Skin epidermis (tissue), 12 donors: ENCODE measurements around the gene OCA2.
A peak's percentile ranks its signal among the peaks of the same experiment; 100 is the strongest.
"Not testable (repeated sequence)": the region's sequence is repeated elsewhere in the genome, so short reads cannot be mapped to it uniquely, and the experiment has no call there.

ENCODE experiments used
- H3K27ac ChIP-seq, 21 experiments: fragments of 200-600 bp; sonication (generic) in 11 of 21; one replicate each; pipeline ENCODE4 v1.5.0; 2020; ENCODE audit warnings: mild to moderate bottlenecking in 3 of 21, inconsistent platforms in 2 of 21, moderate library complexity in 2 of 21
- H3K4me3 ChIP-seq, 7 experiments: fragments of 200-600 bp; sonication (generic) in 2 of 7; one replicate each; pipeline ENCODE4 v1.5.0; 2020; ENCODE audit warnings: inconsistent platforms in 2 of 7, mild to moderate bottlenecking in 2 of 7, moderate library complexity in 1 of 7

Gene OCA2

DNA sequence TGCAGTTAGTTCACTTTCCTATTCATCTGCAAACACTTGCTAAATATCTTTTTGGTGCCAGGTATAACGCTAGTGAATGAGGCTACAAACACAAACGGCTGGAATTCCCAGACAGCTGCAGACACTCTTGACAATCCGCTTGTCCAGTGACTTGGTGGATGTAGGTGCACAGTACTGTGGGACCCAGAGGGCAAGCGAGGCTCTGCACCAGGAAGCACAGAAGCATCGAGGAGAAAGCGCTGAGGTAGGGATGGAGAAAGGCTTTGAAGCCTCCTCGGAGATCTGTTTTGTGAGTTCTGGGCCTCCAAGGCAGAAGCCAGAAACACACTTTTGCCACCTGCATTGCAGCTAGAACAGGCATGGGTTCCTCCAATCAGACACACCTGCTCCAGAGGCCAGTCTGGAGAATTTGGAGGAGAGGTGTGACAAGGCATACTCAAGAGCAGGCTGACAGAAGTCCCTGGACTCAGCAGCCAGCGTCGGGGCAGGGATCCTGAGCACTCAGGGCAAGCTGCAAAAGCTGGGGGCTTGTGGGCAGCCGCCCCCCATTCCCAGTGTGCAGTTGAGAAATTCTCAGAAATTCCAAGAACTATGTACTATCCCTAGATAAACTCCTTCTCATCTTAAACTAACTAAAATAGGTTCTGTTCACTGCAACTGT, 232.5 kb downstream of the OCA2 start:
- Histone ChIP-seq H3K27ac (no peak overlapping the region), H3K4me3 (no peak overlapping the region)

DNA sequence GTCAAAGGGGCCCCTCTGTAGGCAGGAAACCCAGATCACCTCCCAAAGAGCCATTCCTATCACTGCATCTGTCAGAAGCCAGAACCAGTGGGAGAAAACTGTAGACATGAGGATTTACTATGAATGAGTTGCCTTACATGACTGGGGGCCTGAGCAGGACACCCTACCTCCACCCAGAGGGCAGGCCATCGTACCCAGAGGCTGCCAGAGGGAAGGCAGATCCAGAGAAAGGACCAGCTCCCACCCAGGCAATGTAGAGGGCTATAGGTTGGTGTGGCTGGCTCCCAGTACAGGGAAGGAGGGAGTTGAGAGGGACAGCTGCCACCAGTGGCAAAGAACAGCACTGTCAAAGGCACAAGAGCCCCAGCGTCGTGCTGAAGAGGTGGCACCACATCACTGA, 233.2 kb downstream of the OCA2 start:
- Histone ChIP-seq H3K4me3 (no peak overlapping the region), H3K27ac (no peak overlapping the region)

DNA sequence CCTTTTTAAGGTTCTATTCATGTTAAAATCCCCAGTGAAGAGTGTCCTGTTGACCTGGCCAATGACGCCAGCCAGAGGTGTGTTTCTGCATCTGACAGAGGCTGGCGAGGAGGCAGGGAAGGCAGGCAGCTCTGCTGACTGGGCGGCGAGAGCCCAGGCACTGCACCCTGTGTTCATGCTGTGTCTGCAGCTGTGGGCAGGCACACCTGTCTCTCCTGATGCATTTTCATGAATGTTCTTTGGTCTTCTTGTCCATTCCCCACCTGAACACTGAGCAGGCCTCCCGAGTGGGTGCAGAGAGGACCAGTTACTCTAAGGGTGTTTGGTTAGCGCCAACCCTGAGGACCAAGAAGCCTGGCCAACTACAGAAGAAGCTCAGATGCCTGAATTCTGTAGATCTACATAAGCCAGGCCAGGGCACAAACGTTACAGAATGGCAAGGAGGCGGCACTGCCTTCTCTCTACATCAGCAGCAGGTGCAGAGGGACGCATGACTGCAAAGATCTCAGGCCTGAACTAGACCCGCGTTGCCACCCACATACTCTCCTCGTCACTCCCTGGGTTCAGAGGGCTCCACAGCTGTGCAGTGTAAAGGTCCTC, 233.7 kb downstream of the OCA2 start:
- no peak overlapping the region for H3K27ac ChIP-seq
- H3K4me3 ChIP-seq: no peak overlapping the region

DNA sequence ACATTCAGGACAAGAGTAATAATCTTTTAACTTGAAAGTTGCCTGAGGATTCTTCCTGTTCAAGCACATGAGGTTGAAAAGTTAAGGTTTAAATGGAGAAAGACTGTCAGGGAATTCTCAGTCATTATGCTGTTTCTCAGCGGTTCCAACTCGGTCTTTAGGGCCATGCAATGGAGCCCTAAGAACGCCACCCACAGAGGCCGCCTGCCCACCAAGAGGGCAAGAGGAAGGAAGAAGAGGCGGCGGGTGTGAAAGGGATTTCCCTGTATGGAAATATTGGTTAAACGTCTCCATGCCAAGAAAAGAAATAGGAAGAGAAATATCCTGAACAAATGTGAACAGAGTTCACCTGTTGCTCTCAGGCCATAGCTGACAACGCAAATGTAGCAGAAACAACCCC, 234.4 kb downstream of the OCA2 start:
- Histone ChIP-seq H3K27ac (peak overlapping the region in 1 of 21 experiments; percentile 26), H3K4me3 (no peak overlapping the region)

DNA sequence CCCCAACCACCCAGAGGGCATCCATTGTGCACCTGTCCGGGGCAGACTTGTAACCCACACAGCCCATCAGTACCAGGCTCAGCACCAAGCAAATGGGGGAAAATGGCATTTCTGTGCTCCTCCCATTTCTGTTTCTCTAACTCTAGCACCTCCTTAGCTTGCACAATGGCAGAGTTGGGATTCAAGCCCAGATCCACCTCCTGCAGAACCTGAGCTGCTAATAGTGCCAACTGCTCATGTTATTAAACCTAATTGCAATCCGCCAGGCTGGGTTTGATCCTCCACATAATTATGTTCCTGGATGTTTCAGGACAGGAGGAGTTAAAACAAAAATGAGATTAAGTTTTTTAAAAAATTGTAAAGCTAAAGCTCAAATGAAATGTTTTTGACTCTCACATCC, 235.0 kb downstream of the OCA2 start:
- Histone ChIP-seq H3K27ac (peak overlapping the region in 1 of 21 experiments; percentile 26), H3K4me3 (no peak overlapping the region)

DNA sequence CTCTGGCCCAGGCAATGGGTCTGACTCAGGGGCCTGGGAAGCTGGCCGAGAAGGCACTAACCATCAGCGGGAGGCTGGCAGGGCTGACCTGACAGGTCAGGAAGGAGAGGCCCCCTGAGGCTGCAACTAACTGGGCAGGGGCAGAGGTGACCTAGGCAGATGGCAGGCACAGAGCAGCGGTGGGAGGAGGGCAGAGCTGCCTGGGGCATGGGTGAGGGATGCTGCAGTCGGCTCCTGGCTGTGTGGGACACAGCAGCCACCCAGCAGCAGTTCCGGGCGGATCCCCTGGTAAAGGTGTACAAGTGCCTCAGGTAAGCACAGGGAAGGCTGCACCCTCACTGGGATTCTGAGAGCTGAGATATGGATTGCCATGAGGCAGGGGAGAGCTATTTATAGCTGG, 236.1 kb downstream of the OCA2 start:
- H3K27ac ChIP-seq: no peak overlapping the region
- no peak overlapping the region for H3K4me3 ChIP-seq

DNA sequence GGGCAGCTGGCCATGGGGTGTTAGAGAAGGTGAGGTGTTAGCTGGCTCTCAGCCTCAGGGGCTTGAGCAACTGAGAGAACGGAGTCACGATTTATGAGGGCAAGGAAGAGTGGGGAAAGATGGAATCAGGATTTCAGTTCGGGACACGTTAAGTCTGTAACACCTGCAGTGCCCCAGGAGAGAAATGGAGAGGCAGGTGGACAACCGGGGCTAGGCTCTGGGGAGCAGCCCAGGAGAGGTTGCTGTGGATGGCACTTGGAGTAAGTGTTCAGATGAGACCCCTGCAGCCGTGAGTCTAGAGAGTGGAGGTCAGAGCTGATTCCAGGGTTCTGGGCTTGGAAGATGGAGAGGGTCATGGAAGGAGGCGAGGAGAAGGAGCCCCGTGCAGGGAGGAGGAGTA, 237.9 kb downstream of the OCA2 start:
- H3K27ac ChIP-seq: no peak overlapping the region
- H3K4me3 ChIP-seq: no peak overlapping the region

DNA sequence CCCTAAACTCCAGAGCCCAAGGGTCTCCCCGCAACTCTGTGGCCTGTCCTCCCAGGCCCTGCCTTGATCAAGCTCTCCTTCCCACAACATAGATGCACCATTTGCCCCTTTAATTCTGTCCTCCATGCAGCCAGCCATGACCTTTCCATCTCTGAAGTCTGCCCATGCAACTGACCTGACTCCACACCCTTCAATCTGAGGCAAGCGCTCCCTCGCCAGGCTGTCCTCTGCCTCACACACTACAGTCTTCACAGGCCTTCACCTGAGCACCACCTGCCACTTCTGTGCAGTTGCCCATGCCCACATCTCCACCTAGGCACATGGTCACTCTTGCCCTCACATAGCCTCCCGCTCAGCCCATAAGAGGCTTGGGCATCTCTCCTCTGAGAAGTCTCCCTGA, 244.0 kb downstream of the OCA2 start:
- Histone ChIP-seq H3K27ac (no peak overlapping the region), H3K4me3 (no peak overlapping the region)

DNA sequence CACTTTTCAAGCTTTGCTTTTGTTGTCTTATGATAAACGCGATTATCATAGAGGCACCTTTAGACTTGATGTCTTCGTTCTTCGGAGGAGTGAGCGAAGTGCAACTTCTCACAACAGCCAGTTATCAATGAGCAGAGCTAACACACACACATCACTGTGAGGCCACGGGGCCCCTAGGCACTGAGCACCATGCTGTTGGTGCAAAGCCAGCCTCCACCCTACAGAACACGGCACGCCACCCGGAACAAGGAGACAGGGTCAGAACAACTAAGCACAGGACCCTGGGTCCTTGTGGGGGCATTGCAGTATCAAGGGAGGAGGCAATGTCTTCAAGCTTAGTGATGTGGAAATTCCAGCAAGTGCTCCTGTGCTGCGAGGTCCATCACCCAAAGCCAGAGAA, 244.5 kb downstream of the OCA2 start:
- H3K27ac ChIP-seq: no peak overlapping the region

DNA sequence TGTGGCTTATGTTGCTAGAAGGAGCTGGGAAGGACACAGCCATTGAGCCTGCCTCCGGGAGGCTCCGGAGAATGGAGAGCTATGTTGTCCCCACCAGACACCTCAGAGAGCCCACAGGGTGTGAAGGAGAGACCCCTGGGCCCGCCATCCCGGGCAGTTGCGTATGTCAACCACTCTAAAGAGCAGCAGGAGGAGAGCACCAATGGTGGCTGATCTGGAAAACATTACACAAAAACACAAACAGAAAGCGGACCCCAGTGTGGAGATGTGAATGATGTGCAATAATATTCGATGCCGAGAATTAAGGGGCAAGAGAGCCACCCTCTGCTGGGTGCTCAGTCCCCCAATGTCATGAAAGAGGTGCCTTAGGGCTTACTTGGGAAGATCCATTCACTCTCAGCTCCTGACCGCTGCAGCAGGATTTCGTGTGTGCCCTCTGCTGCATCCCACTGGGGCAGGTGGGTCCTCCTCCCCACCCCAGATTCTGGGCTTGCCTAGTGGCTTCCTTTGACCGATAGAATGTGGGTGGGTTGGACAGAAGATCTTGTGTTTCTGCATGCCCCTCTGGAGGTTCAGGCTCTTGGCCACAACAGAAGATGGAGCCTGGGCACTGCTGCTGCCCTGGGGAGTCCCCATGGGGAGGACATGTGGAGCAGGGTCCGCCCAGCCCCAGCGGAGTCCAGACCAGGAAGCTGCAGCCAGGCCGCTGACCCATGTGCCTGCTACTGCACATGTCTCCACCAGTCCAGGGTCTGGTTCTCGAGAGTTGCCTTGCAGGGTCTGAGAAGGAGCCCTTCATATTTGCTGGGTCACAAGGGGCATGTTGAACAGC, 245.3 kb downstream of the OCA2 start:
- H3K27ac ChIP-seq: no peak overlapping the region
- no peak overlapping the region for H3K4me3 ChIP-seq

More for the DNA sequence above, 244.5 kb downstream of the OCA2 start:
- no peak overlapping the region for H3K4me3 ChIP-seq

DNA sequence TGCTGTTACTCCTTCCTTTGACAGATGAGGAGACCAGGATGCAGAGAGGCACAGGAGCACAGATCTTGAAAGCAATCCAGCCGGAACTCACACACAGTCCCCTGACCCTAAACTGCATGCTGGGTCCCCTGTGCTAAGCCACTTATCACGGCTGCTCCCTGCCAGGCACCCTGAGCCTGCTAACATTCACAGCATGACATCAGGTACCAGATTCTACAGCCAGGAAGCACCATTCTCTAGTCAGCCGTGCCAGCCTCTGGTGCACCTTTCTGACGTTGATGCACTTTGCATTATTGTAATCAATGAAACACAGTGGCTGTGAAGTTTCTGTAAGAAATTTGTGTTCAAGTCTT, 247.3 kb downstream of the OCA2 start:
- Histone ChIP-seq H3K27ac (no peak overlapping the region), H3K4me3 (no peak overlapping the region)

DNA sequence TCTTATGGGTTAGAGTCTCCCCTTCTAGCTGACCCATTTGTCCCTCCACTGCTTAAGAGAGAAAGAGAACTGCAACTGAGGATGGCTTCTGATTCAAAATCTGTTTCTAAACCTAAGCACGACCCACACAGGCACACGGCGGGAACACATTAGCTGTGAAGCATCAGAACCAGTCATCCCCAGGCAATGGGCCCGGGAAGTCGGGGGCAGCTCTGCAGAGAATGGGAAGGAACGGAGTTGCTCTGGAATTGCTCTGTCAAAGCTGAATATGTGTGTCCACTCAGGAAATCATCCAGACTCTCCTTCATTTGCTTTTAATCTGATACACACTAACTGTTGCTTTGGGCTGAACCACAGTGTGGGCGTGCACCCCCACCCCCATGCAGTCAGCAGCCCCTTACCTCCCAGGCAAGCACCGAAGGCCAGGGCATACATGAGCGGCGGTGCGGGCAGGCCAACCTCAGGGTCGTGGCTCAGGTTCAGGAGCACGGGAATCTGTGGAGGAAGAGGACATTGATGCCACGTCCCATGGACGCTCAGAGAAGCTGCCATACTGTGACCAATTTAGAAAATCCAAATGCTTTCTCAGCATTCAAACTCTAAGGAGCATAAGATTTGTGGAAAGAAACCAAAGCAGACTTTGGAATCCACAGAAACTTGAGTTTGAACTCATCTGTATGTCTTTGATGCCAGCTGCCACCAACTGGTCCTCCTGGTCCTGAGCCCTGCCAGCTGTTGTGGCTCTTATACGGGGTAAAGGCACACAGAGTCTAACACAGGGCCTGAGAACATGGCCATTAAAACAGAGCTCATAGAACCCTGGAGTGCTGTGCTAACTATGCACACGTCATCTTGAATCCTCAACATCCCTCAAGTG, 247.9 kb downstream of the OCA2 start:
- Histone ChIP-seq H3K27ac (no peak overlapping the region), H3K4me3 (no peak overlapping the region)

DNA sequence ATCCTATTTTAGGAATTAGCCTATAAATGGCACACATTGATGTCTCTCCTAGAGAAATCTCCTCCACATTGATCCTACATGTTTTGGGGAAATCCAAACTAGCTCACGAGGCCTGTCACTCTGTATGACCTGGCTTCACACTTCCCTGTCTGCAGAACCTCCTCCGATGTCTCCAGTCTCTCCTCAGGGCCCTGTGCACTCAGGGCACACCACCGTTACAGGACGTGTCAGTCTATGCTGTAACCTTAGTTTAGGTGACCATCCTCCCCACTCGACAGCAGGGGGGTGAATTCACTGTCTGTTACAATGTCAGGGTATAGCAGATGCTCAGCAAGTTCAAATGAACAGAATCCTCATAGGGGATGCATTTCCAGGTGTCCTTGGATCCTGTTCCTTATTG, 249.1 kb downstream of the OCA2 start:
- Histone ChIP-seq H3K27ac (no peak overlapping the region), H3K4me3 (no peak overlapping the region)

DNA sequence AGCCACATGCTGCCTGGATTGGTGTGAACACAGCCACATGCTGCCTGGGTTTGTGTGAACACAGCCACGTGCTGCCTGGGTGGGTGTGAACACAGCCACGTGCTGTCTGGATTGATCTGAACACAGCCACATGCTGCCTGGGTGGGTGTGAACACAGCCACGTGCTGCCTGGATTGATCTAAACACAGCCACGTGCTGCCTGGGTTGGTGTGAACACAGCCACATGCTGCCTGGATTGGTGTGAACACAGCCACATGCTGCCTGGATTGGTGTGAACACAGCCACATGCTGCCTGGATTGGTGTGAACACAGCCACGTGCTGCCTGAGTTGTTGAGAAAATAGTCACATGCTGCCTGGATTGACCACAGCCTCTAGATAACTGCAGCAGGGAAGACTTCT, 250.2 kb downstream of the OCA2 start:
- H3K27ac ChIP-seq, H3K4me3 ChIP-seq: not testable (repeated sequence)

DNA sequence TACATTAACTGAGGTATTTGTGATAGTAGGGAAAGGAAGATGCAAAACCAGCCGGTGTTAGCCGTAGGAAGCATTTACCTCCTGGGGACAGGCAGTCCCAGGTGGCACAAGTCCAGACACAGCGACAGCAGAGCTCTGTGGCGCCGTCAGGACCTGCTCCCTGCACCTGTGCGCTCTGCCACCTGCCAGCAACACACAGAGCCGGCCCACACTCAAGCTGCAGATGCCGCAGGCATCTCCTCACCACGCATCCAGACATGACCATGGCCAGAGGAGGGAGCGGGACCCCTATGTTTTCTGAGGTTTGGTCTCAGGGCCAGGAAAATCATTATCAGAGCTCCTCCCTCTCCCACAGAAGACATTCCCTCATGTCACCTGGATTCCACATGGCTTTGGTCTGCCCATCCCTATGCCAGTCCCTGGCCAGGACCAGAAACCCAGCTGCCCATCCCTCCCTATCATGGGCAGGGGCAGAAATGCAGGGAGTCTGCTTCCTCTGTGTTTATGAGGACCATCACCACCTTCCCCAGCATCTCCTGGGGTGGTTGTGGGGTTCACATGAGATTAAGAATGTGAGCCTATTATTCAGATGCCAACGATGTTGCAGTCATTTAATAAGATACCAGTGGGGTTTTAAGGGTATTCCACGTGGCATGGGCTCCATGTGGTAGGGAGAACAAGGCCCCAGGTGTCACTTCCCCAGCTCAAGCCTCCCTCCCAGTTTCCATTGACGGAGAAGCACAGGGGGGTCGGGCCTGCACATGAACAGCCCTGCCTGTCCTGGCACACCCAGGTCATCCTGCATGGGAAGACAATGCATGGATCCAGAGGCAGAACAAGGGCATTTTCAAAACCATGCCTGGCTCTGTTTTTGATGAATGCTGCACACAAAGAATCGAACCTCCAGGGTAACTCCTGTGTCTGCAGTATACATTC, 251.1 kb downstream of the OCA2 start:
- H3K27ac ChIP-seq: no peak overlapping the region
- no peak overlapping the region for H3K4me3 ChIP-seq

DNA sequence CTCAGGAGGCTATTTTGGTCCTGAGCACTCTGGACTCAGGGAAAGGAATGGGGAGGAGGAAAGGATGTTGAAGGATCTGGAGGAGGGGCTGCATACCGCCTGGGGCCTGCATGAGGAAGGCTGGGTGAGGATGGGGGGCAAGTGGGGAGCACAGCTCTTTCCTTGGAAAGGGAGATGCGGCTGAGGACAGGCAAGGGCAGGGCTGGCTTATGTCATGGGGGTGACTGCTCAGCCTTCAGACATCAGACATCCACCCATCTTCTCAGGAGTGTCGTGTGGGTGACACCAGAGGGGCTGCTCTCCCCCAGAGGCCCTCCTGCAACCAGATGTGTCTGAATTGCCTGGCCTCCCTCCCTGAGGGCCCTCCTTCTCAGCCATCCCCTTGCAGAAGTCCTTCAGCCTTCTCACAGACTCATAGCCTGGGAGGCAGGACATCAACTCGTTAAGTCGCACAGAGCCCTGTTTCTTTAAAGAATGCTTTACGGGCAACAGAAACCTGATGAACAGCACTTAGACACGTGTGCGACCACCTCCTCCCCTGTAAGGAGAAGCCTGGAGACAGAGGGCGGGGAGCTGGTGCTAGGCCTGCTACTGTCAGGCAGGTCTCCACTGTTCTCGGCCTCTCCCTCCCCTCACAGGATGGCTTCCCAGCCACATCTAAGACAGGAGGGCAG, 252.3 kb downstream of the OCA2 start:
- no peak overlapping the region for H3K4me3 ChIP-seq
- H3K27ac ChIP-seq: no peak overlapping the region

DNA sequence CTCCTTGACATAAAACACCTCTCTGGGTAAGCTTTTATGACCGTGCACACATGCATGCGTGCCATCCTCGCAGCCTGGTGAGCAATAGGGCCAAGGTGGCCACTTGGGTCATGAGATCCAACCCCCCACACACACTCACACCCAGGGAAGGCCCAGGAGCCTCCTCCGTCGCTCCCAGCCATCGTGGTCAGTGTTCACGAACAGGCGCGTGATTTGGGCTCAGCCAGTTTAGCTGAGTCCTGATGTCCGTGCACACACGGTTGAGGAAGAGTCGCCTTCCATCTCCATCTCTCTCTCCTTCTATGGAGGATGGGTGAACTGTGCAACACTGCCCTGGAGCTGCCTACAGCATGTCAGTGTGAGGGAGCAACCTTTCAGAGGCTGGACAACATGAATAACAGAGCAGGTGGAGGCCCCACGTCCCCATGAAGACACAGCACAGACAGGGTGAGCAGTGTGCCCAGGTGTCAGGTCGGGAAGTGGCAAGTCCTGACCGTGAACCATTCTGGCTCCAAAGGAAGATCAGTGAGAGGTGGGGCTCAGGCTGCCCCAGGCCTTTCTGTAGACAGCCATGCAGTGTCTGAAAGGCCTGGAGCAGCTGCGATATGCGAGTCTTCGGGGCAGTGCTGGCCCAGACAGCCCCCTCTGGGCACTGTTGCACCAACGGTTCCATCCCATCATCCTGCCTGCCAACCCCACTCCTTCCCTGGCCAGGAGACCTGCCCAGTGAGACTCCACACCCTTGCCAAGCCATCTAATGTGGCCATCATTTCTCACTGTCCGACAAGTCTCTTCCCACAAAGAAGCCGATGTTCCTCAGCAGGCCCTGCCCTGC, 253.4 kb downstream of the OCA2 start:
- no peak overlapping the region for H3K27ac ChIP-seq
- H3K4me3 ChIP-seq: no peak overlapping the region
